ENCODE data around the gene ASTN1.

DNA sequence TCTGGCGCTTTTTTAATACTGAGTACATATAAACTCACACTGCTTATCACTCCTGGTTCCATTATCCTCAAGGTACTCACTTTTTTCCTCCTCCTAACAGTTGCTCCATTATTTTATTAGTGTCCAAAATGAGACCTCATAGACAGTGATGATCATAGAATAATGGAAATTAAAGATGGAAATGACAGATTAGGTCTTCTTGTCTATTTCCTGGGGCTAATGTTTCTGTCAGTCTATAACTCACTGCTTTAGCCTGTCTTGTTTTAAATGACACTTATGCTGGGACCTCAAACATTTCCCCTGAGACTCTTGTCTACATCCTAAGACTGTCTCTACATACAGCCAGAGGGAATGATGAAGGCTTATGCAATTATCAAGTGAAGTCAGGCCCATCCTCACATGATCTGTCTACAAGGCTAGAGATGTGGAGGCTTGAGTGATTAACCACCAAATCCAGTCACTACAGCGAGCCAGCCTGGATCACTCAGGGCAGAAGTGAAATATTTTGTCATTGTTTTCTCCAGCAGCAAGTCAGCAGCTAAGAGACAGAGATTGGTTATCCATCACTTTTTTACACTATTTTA lies 152.1 kb downstream of the ASTN1 start:
- TF ChIP-seq HLTF (IDR thresholded peaks at IDR 0.05), result no peak
- TF ChIP-seq, protein P1, sequence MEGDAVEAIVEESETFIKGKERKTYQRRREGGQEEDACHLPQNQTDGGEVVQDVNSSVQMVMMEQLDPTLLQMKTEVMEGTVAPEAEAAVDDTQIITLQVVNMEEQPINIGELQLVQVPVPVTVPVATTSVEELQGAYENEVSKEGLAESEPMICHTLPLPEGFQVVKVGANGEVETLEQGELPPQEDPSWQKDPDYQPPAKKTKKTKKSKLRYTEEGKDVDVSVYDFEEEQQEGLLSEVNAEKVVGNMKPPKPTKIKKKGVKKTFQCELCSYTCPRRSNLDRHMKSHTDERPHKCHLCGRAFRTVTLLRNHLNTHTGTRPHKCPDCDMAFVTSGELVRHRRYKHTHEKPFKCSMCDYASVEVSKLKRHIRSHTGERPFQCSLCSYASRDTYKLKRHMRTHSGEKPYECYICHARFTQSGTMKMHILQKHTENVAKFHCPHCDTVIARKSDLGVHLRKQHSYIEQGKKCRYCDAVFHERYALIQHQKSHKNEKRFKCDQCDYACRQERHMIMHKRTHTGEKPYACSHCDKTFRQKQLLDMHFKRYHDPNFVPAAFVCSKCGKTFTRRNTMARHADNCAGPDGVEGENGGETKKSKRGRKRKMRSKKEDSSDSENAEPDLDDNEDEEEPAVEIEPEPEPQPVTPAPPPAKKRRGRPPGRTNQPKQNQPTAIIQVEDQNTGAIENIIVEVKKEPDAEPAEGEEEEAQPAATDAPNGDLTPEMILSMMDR (IDR thresholded peaks at IDR 0.05 in 2 of 3, conservative IDR thresholded peaks at IDR 0.05 in 1 of 3; ENCODE audit: insufficient read depth in 2 of 3, low read depth in 1 of 3, low read length in 3 of 3), result no peak
- no peak for TF ChIP-seq TCF3 (CRISPR knock-in tag; IDR thresholded peaks at IDR 0.05)
- no peak for TF ChIP-seq POLR2AphosphoS5 (IDR thresholded peaks at IDR 0.05; ENCODE audit: control insufficient read depth, insufficient read depth, low read depth, low read length)
- no peak for TF ChIP-seq ZKSCAN8 (CRISPR knock-in tag; IDR thresholded peaks at IDR 0.05)
- TF ChIP-seq ETV5 (CRISPR knock-in tag; IDR thresholded peaks at IDR 0.05; ENCODE audit: low read depth), result no peak

Measured in K562 (cell line).